K562 (cell line): Measurements from ENCODE around the gene ARMH4. TPM values are rescaled to one million over a fixed set of nuclear protein-coding genes. Genes with fewer than 3 reads are reported as not detected.

ENCODE experiments used
- ATAC-seq: fragments of 200-7000 bp; cut with Tn5 transposase; 3 replicates; pipeline ENCODE4 v1.9.1; 2020; ENCODE audit warnings: moderate library complexity
- BruUV-seq: library from RNA; stranded (reverse); fragments of 400-500 nt; replicated peaks from 2 replicates; lab custom pipeline; 2021; lab: Mats Ljungman, UMichigan
- CTCF ChIA-PET: fragments of 300-600 bp; formaldehyde crosslinking; extraction: SDS; loops from one replicate; lab custom pipeline; 2021; ENCODE audit warnings: low intra/inter-chr PET ratio; lab: Yijun Ruan, JAX
- POLR2A ChIA-PET: fragments of 300-600, 350-650 bp; sonication (Branson Sonifier 250); formaldehyde crosslinking; extraction: SDS; loops from one replicate; lab custom pipeline; 2021; ENCODE audit warnings: antibody characterized with exemption, inconsistent platforms; lab: Yijun Ruan, JAX
- DNase-seq, 4 experiments: peaks; one replicate each; pipeline versions ENCODE4 v3.0.0 to v3.0.0-alpha.2; 2011 to 2018; ENCODE audit warnings: low spot score in 3 of 4, mixed read lengths in 3 of 4; ENCODE audit errors: extremely low read depth in 1 of 4
- FAIRE-seq: peaks from 2 replicates; lab custom pipeline; 2011; peaks lifted over from hg19 to GRCh38; lab: Jason Lieb, UNC
- H2AFZ ChIP-seq: 2 replicates; pipeline ENCODE4 v1.6.0; 2011; ENCODE audit warnings: low read depth, low read length, control low read depth, inconsistent platforms
- H3K27ac ChIP-seq: fragments of 200-600 bp; 3 replicates; pipeline ENCODE4 v1.8.0; 2011; ENCODE audit warnings: low read depth, mild to moderate bottlenecking, control low read depth, inconsistent platforms, low read length, moderate library complexity, mixed read lengths; ENCODE audit errors: extremely low read depth
- H3K27me3 ChIP-seq, 2 experiments: fragments of 300-600 bp in 1 of 2; 2 replicates in 1 of 2; 3 replicates in 1 of 2; pipeline versions ENCODE4 v1.6.0 to v1.8.0; 2011; ENCODE audit warnings: inconsistent platforms in 2 of 2, low read length in 2 of 2, mild to moderate bottlenecking in 1 of 2, mixed read lengths in 1 of 2, moderate library complexity in 1 of 2; ENCODE audit not compliant: control insufficient read depth in 2 of 2, insufficient read depth in 2 of 2
- H3K36me3 ChIP-seq: fragments of 300-600 bp; 3 replicates; pipeline ENCODE4 v1.8.0; 2011; ENCODE audit warnings: mild to moderate bottlenecking, low read length, inconsistent platforms; ENCODE audit not compliant: control insufficient read depth, insufficient read depth
- H3K4me1 ChIP-seq, 2 experiments: fragments of 200-600 bp in 1 of 2; replicated peaks in 1 of 2; 2 replicates in 1 of 2; 3 replicates in 1 of 2; pipeline versions ENCODE4 v1.5.1 to v1.8.0; 2011; ENCODE audit warnings: inconsistent platforms in 2 of 2, low read length in 2 of 2, mild to moderate bottlenecking in 1 of 2, mixed read lengths in 1 of 2, moderate library complexity in 1 of 2; ENCODE audit not compliant: control insufficient read depth in 2 of 2, insufficient read depth in 2 of 2
- H3K4me2 ChIP-seq: 2 replicates; pipeline ENCODE4 v1.6.1; 2011; ENCODE audit warnings: low read length, control low read depth, inconsistent platforms, mixed read lengths; ENCODE audit not compliant: insufficient read depth
- H3K4me3 ChIP-seq: fragments of 200-600 bp; sonication (generic), shearing (Covaris generic); 2 replicates; pipeline ENCODE4 v1.5.1; 2016; ENCODE audit warnings: control low read depth, inconsistent platforms
- H3K79me2 ChIP-seq: fragments of 200-600 bp; 3 replicates; pipeline ENCODE4 v1.8.0; 2011; ENCODE audit warnings: low read length, inconsistent platforms; ENCODE audit not compliant: control insufficient read depth, insufficient read depth
- H3K9ac ChIP-seq, 2 experiments: 2 replicates each; pipeline versions ENCODE4 v1.6.0 to v1.6.1; 2011; ENCODE audit warnings: low read depth in 2 of 2, low read length in 2 of 2, control low read depth in 1 of 2, inconsistent platforms in 1 of 2, mild to moderate bottlenecking in 1 of 2, mixed read lengths in 1 of 2; ENCODE audit not compliant: insufficient read depth in 1 of 2
- H3K9me1 ChIP-seq: one replicate; pipeline ENCODE4 v1.6.0; 2011; ENCODE audit warnings: inconsistent platforms, mild to moderate bottlenecking, low read length, moderate library complexity; ENCODE audit not compliant: control insufficient read depth, insufficient read depth
- H3K9me3 ChIP-seq: replicated peaks from 2 replicates; pipeline ENCODE4 v1.5.1; 2011; ENCODE audit warnings: low read depth, low read length, inconsistent platforms; ENCODE audit not compliant: control insufficient read depth, insufficient read depth
- H4K20me1 ChIP-seq: replicated peaks from 2 replicates; pipeline ENCODE4 v1.6.1; 2011; ENCODE audit warnings: low read length, inconsistent platforms, mixed read lengths; ENCODE audit not compliant: control insufficient read depth, insufficient read depth
- HDAC1 ChIP-seq, 2 experiments: fragments of 450-650 bp; IDR thresholded peaks; 2 replicates each; pipeline ENCODE4 v1.6.1; 2016 to 2017; ENCODE audit warnings: inconsistent platforms in 1 of 2, mild to moderate bottlenecking in 1 of 2, moderate library complexity in 1 of 2
- NONO ChIP-seq, 2 experiments: fragments of 200-400 bp in 1 of 2; fragments of 450-650 bp in 1 of 2; formaldehyde crosslinking in 1 of 2; IDR thresholded peaks; 2 replicates each; pipeline ENCODE4 v1.6.1; 2017; ENCODE audit warnings: low read depth in 2 of 2, mild to moderate bottlenecking in 2 of 2, moderate library complexity in 2 of 2, low read length in 1 of 2
- PYGO2 ChIP-seq: fragments of 450-650 bp; IDR thresholded peaks from 2 replicates; pipeline ENCODE4 v1.6.1; 2016; ENCODE audit warnings: mild to moderate bottlenecking, missing genetic modification characterization, moderate library complexity, missing compliant biosample characterization
- SMARCE1 ChIP-seq: fragments of 450-650 bp; IDR thresholded peaks from 2 replicates; pipeline ENCODE4 v1.7.1; 2016; ENCODE audit warnings: mild to moderate bottlenecking
- XRCC5 ChIP-seq: fragments of 200-400 bp; formaldehyde crosslinking; IDR thresholded peaks from 2 replicates; pipeline ENCODE4 v1.6.1; 2017; ENCODE audit warnings: low read depth, mild to moderate bottlenecking, low read length
- ZNF282 ChIP-seq: sonication (generic); formaldehyde crosslinking; IDR thresholded peaks from 2 replicates; pipeline ENCODE4 v1.8.1; 2023; ENCODE audit warnings: missing genetic modification reagents
- WGBS: fragments of 100-300 bp; shearing (Covaris generic); methylation state at CpG from one replicate; pipeline ENCODE4 v1.1.6; 2016; ENCODE audit warnings: low coverage, mixed read lengths; ENCODE audit not compliant: insufficient coverage; ENCODE audit errors: missing lambda C conversion rate; 5-methylcytosine and 5-hydroxymethylcytosine counted together
- in situ Hi-C: fragments of 300-500 bp; cut with MboI; formaldehyde crosslinking; loops from 4 replicates; pipeline ENCODE4 v1.15.0; 2018; ENCODE audit warnings: inconsistent platforms, mixed read lengths
- intact Hi-C: fragments of 100-400 bp; cut with micrococcal nuclease; formaldehyde crosslinking; loops from 2 replicates; pipeline ENCODE4 v1.14.2; 2022
- polyA plus RNA-seq, 8 experiments: library from polyadenylated mRNA; depleted of rRNA in 4 of 8; stranded (reverse) in 5 of 8; unstranded in 3 of 8; fragments of >200 nt; fragmentation: Nextera tagmentation in 2 of 8; fragmentation: Illumina TruSeq in 1 of 8; extraction: Ambion mirVana in 2 of 8; extraction: Trizol in 1 of 8; gene quantifications; 2 replicates each; pipeline versions ENCODE4 v1.2.1 to v1.2.3, GENCODE V29; 2011 to 2014; ENCODE audit warnings: inconsistent platforms in 1 of 8, missing spikeins in 1 of 8
- total RNA-seq, 7 experiments: library from RNA; depleted of rRNA in 6 of 7; stranded (reverse); fragments of >200 nt in 6 of 7; fragmentation: Illumina TruSeq in 2 of 7; extraction: Trizol in 2 of 7; gene quantifications; 2 replicates each; pipeline versions ENCODE4 v1.2.1 to v1.2.3, GENCODE V29; 2011 to 2021; ENCODE audit warnings: low replicate concordance in 1 of 7
- TF ChIP-seq, protein P1 (sequence below): fragments of 250-450 bp; sonication (Bioruptor Pico); IDR thresholded peaks from 2 replicates; pipeline ENCODE4 v1.6.1; 2021; ENCODE audit warnings: mild to moderate bottlenecking
- TF ChIP-seq, protein P2 (sequence below): fragments of 450-650 bp; IDR thresholded peaks from 2 replicates; pipeline ENCODE4 v1.6.1; 2017; ENCODE audit warnings: antibody characterized with exemption, mild to moderate bottlenecking
- TF ChIP-seq, protein P3 (sequence below): fragments of 250-450 bp; sonication (Bioruptor Pico); IDR thresholded peaks from 2 replicates; pipeline ENCODE4 v1.4.0; 2020; ENCODE audit warnings: borderline replicate concordance

The ARMH4 gene
- total and polyA plus RNA-seq, 9 of the 15 experiments (the other 6 are each of a cell fraction or from before 2014, with no cell fraction given), result 0.06 to 0.98 (median 0.07) TPM; not detected in 2

DNA sequence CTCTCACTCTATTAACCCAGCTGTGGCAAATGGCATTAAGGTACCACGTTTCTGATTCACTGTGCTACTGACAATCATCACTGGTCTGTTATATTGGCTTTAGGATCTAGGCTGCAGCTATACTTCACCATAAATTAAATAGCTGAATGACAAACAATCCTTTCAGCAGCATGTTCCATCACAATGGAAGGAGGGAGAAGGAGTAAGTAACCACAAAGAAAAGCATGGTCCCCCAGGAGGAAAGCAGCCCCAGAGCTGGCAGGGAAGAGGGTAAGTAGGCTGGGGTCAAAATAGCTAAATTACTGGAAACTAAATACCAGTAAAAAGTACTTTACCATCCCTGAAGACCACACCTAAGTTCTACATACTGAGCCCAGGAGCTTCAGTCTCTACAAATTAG, 2.8 kb downstream of the ARMH4 start:
- H3K27me3 ChIP-seq, result peaks cover 15 to 16% of the 10 kb centered on the region in 2 experiments; a peak in 4 of 5 replicates
- ChIA-PET CTCF (no interaction called here), POLR2A (interaction anchor here (1.0 kb wide), 2 partner anchors 13 to 21 kb away, joined by 3 read pairs; no protein-coding TSS in a partner anchor)
- H4K20me1 ChIP-seq, result no peaks in the 10 kb centered on the region
- FAIRE-seq (no peak), ATAC-seq (no peak), DNase-seq (no peak)
- H3K27ac ChIP-seq, result no peak overlapping the region
- in situ Hi-C loops, result no loop called here
- H3K9ac ChIP-seq, result no peak overlapping the region
- no peak overlapping the region for H3K4me2 ChIP-seq
- H3K4me3 ChIP-seq, result no peak overlapping the region
- H3K36me3 ChIP-seq, result no peaks in the 10 kb centered on the region
- H3K79me2 ChIP-seq, result no peaks in the 10 kb centered on the region
- TF ChIP-seq HDAC1 (IDR thresholded peaks at IDR 0.05) (no peak), ZNF282 (no peak)
- TF ChIP-seq, protein P1, sequence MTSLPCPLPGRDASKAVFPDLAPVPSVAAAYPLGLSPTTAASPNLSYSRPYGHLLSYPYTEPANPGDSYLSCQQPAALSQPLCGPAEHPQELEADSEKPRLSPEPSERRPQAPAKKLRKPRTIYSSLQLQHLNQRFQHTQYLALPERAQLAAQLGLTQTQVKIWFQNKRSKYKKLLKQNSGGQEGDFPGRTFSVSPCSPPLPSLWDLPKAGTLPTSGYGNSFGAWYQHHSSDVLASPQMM, result no peak
- no peak overlapping the region for H2AFZ ChIP-seq
- 0% methylated on average over 1 of the region's 1 CpG for WGBS
- BruUV-seq, result no TSS peak
- H3K9me1 ChIP-seq, result no peaks in the 10 kb centered on the region
- intact Hi-C loops, result no loop called here
- H3K9me3 ChIP-seq, result no peaks in the 10 kb centered on the region
- H3K4me1 ChIP-seq, result peaks cover 3 to 11% of the 10 kb centered on the region in 2 experiments; a peak in 4 of 5 replicates

DNA sequence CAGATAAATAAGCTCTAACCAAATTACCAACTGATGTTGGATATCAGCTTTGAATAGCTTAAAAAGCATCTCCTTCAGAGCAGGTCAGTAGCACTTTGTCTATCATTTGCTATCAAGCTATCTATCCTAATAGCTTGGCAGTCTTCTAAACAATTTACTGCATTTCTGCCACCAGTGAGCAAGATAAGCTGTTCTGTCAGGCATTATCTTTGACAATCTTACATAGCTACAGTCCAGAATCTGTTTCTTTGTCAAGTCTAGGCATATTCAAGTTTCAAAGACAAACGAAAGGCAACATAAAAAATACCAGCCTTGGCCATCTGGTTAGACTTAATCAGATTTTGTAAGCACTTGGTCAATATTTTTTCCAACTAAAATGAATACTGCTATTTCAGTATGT, 5.6 kb downstream of the ARMH4 start:
- no peak for FAIRE-seq
- CTCF ChIA-PET, result no interaction called here
- no peak for DNase-seq

More for the DNA sequence above, 5.6 kb downstream of the ARMH4 start:
- H3K4me2 ChIP-seq, result no peak overlapping the region
- H3K9me1 ChIP-seq, result no peaks in the 10 kb centered on the region
- no peaks in the 10 kb centered on the region for H3K9me3 ChIP-seq
- WGBS, result 0% methylated on average over 1 of the region's 1 CpG
- no peak overlapping the region for H3K4me3 ChIP-seq
- H3K27ac ChIP-seq, result no peak overlapping the region
- TF ChIP-seq NONO (IDR thresholded peaks at IDR 0.05; ENCODE audit: low read depth in 2 of 2, low read length in 1 of 2) (no peak), XRCC5 (no peak), PYGO2 (tag) (no peak), SMARCE1 (no peak)
- TF ChIP-seq, protein P2, sequence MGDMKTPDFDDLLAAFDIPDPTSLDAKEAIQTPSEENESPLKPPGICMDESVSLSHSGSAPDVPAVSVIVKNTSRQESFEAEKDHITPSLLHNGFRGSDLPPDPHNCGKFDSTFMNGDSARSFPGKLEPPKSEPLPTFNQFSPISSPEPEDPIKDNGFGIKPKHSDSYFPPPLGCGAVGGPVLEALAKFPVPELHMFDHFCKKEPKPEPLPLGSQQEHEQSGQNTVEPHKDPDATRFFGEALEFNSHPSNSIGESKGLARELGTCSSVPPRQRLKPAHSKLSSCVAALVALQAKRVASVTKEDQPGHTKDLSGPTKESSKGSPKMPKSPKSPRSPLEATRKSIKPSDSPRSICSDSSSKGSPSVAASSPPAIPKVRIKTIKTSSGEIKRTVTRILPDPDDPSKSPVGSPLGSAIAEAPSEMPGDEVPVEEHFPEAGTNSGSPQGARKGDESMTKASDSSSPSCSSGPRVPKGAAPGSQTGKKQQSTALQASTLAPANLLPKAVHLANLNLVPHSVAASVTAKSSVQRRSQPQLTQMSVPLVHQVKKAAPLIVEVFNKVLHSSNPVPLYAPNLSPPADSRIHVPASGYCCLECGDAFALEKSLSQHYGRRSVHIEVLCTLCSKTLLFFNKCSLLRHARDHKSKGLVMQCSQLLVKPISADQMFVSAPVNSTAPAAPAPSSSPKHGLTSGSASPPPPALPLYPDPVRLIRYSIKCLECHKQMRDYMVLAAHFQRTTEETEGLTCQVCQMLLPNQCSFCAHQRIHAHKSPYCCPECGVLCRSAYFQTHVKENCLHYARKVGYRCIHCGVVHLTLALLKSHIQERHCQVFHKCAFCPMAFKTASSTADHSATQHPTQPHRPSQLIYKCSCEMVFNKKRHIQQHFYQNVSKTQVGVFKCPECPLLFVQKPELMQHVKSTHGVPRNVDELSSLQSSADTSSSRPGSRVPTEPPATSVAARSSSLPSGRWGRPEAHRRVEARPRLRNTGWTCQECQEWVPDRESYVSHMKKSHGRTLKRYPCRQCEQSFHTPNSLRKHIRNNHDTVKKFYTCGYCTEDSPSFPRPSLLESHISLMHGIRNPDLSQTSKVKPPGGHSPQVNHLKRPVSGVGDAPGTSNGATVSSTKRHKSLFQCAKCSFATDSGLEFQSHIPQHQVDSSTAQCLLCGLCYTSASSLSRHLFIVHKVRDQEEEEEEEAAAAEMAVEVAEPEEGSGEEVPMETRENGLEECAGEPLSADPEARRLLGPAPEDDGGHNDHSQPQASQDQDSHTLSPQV, result no peak
- TF ChIP-seq, protein P3, sequence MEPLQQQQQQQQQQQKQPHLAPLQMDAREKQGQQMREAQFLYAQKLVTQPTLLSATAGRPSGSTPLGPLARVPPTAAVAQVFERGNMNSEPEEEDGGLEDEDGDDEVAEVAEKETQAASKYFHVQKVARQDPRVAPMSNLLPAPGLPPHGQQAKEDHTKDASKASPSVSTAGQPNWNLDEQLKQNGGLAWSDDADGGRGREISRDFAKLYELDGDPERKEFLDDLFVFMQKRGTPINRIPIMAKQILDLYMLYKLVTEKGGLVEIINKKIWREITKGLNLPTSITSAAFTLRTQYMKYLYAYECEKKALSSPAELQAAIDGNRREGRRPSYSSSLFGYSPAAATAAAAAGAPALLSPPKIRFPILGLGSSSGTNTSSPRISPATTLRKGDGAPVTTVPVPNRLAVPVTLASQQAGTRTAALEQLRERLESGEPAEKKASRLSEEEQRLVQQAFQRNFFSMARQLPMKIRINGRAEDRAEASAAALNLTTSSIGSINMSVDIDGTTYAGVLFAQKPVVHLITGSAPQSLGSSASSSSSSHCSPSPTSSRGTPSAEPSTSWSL, result no peak
- no peaks in the 10 kb centered on the region for H3K79me2 ChIP-seq
- POLR2A ChIA-PET, result interaction anchor here (0.5 to 0.6 kb wide), 2 partner anchors 36 to 859 kb away, joined by 3 read pairs; no protein-coding TSS in a partner anchor
- no peak overlapping the region for H2AFZ ChIP-seq
- no peaks in the 10 kb centered on the region for H3K36me3 ChIP-seq
- no peak overlapping the region for H3K9ac ChIP-seq
- H3K27me3 ChIP-seq, result peaks cover 11 to 12% of the 10 kb centered on the region in 2 experiments; a peak in 3 of 5 replicates
- BruUV-seq, result no TSS peak
- intact Hi-C loops (no loop called here), in situ Hi-C loops (no loop called here)
- H3K4me1 ChIP-seq, result peaks cover 0 to 1% of the 10 kb centered on the region in 2 experiments; a peak in 2 of 5 replicates
- no peak for ATAC-seq
- H4K20me1 ChIP-seq, result no peaks in the 10 kb centered on the region
